HT-29 (cell line): ENCODE results near the gene IGLL5. TPM values are rescaled to one million over a fixed set of nuclear protein-coding genes. Genes with fewer than 3 reads are reported as not detected.
"Not testable (repeated sequence)": the region's sequence is repeated elsewhere in the genome, so short reads cannot be mapped to it uniquely, and the experiment has no call there.

Source experiments
- DNase-seq: peaks from one replicate; pipeline ENCODE4 v3.0.0-alpha.2; 2015; ENCODE audit warnings: low spot score
- total RNA-seq: library from RNA; depleted of rRNA; stranded (reverse); fragments of >200 nt; shearing (Covaris generic); gene quantifications from 2 replicates; pipeline ENCODE4 v1.2.3, GENCODE V29; 2014

IGLL5 gene
- total RNA-seq, 1 experiment from 2014 or later: not detected

GRCh38 chr22:22884010-22884887 is 3.4 kb upstream of the IGLL5 start:
- DNase-seq: peak; percentile 57

GRCh38 chr22:22884888-22885840 is 2.5 kb upstream of the IGLL5 start:
- no peak for DNase-seq

GRCh38 chr22:22886546-22886945 is 1.1 kb upstream of the IGLL5 start:
- DNase-seq: no peak

- DNase-seq: no peak
These were observed 1.1 kb downstream of the IGLL5 start for GRCh38 chr22:22888571-22889353.

- no peak for DNase-seq
These were observed 2.5 kb downstream of the IGLL5 start for GRCh38 chr22:22890085-22890484.

- no peak for DNase-seq
These were observed 3.6 kb downstream of the IGLL5 start for GRCh38 chr22:22891139-22891621.

GRCh38 chr22:22892096-22893052 is 4.8 kb downstream of the IGLL5 start:
- no peak for DNase-seq

- no peak for DNase-seq
These were observed 5.6 kb downstream of the IGLL5 start for GRCh38 chr22:22893077-22893805.

GRCh38 chr22:22893891-22894739 is 6.5 kb downstream of the IGLL5 start:
- no peak for DNase-seq

- DNase-seq: no peak
These were observed 7.4 kb downstream of the IGLL5 start for GRCh38 chr22:22894740-22895731.

GRCh38 chr22:22895776-22896445 is 8.3 kb downstream of the IGLL5 start:
- no peak for DNase-seq

- DNase-seq: no peak
These were observed 9.0 kb downstream of the IGLL5 start for GRCh38 chr22:22896601-22897000.

GRCh38 chr22:22897091-22897490 is 9.5 kb downstream of the IGLL5 start:
- no peak for DNase-seq

GRCh38 chr22:22897947-22898346 is 10.3 kb downstream of the IGLL5 start:
- no peak for DNase-seq

- DNase-seq: not testable (repeated sequence)
These were observed 10.9 kb downstream of the IGLL5 start for GRCh38 chr22:22898411-22898950.

GRCh38 chr22:22899342-22900080 is 11.9 kb downstream of the IGLL5 start:
- DNase-seq: not testable (repeated sequence)
